HepG2 (cell line): ENCODE results near the gene ARFGEF2. TPM values are rescaled to one million over a fixed set of nuclear protein-coding genes. Genes with fewer than 3 reads are reported as not detected.

Experiments used
- ATAC-seq: fragments of 200-7000 bp; cut with Tn5 transposase; 3 replicates; pipeline ENCODE4 v1.9.1; 2020; ENCODE audit warnings: mild to moderate bottlenecking, moderate library complexity
- BruUV-seq: library from RNA; stranded (reverse); fragments of 400-500 nt; replicated peaks from 2 replicates; lab custom pipeline; 2021; lab: Mats Ljungman, UMichigan
- CTCF ChIA-PET: fragments of 300-600 bp; formaldehyde crosslinking; extraction: SDS; loops from one replicate; lab custom pipeline; 2021; ENCODE audit warnings: low total read pairs, inconsistent platforms, low intra/inter-chr PET ratio; lab: Yijun Ruan, JAX
- POLR2A ChIA-PET: fragments of 350-600 bp; sonication (Branson Sonifier 250); formaldehyde crosslinking; loops from one replicate; lab custom pipeline; 2020; ENCODE audit warnings: antibody characterized with exemption, inconsistent platforms; lab: Yijun Ruan, JAX
- DNase-seq: peaks from one replicate; pipeline ENCODE4 v3.0.0-alpha.2; 2015; ENCODE audit warnings: low spot score
- FAIRE-seq: peaks from 3 replicates; lab custom pipeline; 2011; peaks lifted over from hg19 to GRCh38; lab: Jason Lieb, UNC
- H2AFZ ChIP-seq: one replicate; pipeline ENCODE4 v1.6.1; 2011; ENCODE audit warnings: low read length, inconsistent platforms
- H3K27ac ChIP-seq: fragments of 300-600 bp; 3 replicates; pipeline ENCODE4 v1.8.0; 2011; ENCODE audit warnings: mixed run types, mild to moderate bottlenecking, mixed read lengths, low read length, inconsistent platforms; ENCODE audit not compliant: insufficient read depth; ENCODE audit errors: extremely low read length
- H3K27me3 ChIP-seq, 2 experiments: fragments of 200-600 bp in 1 of 2; 2 replicates in 1 of 2; 3 replicates in 1 of 2; pipeline versions ENCODE4 v1.6.0 to v1.8.0; 2011; ENCODE audit warnings: low read length in 2 of 2, mild to moderate bottlenecking in 2 of 2, moderate library complexity in 2 of 2, inconsistent platforms in 1 of 2; ENCODE audit not compliant: insufficient read depth in 2 of 2, control insufficient read depth in 1 of 2
- H3K36me3 ChIP-seq, 2 experiments: fragments of 200-600 bp in 1 of 2; replicated peaks in 1 of 2; 2 replicates in 1 of 2; 3 replicates in 1 of 2; pipeline versions ENCODE4 v1.5.1 to v1.8.0; 2011; ENCODE audit warnings: low read length in 2 of 2, inconsistent platforms in 1 of 2; ENCODE audit not compliant: insufficient read depth in 2 of 2, control insufficient read depth in 1 of 2
- H3K4me1 ChIP-seq: 2 replicates; pipeline ENCODE4 v1.5.1; 2012; ENCODE audit warnings: low read length, inconsistent platforms; ENCODE audit not compliant: insufficient read depth
- H3K4me2 ChIP-seq: 2 replicates; pipeline ENCODE4 v1.6.0; 2011; ENCODE audit warnings: low read depth, low read length, inconsistent platforms
- H3K4me3 ChIP-seq, 3 experiments: fragments of 200-600 bp in 1 of 3; sonication (generic), shearing (Covaris generic) in 1 of 3; replicated peaks in 1 of 3; 2 replicates each; pipeline ENCODE4 v1.5.1; 2011 to 2016; ENCODE audit warnings: low read length in 3 of 3, inconsistent platforms in 2 of 3, low read depth in 2 of 3, mild to moderate bottlenecking in 2 of 3, control low read depth in 1 of 3, mixed read lengths in 1 of 3; ENCODE audit not compliant: insufficient read depth in 1 of 3
- H3K79me2 ChIP-seq: one replicate; pipeline ENCODE4 v1.6.1; 2011; ENCODE audit warnings: low read length, inconsistent platforms; ENCODE audit not compliant: insufficient read depth
- H3K9ac ChIP-seq: 2 replicates; pipeline ENCODE4 v1.6.0; 2011; ENCODE audit warnings: mild to moderate bottlenecking, low read depth, low read length, inconsistent platforms; ENCODE audit not compliant: insufficient read depth
- H3K9me3 ChIP-seq: 2 replicates; pipeline ENCODE4 v1.5.1; 2012; ENCODE audit warnings: mild to moderate bottlenecking, low read length
- H4K20me1 ChIP-seq: 2 replicates; pipeline ENCODE4 v1.6.0; 2011; ENCODE audit warnings: inconsistent platforms, mild to moderate bottlenecking, low read length, moderate library complexity; ENCODE audit not compliant: insufficient read depth
- ARNT2 ChIP-seq: sonication (generic); formaldehyde crosslinking; IDR thresholded peaks from 2 replicates; pipeline ENCODE4 v1.8.0; 2022; ENCODE audit warnings: mild to moderate bottlenecking, low read depth, missing genetic modification reagents, moderate library complexity
- BRF2 ChIP-seq: sonication (generic); formaldehyde crosslinking; IDR thresholded peaks from 2 replicates; pipeline ENCODE4 v1.8.1; 2022; ENCODE audit warnings: mild to moderate bottlenecking, missing genetic modification reagents
- HOXA9 ChIP-seq: sonication (generic); formaldehyde crosslinking; IDR thresholded peaks from 2 replicates; pipeline ENCODE4 v1.8.1; 2022; ENCODE audit warnings: missing genetic modification reagents, mild to moderate bottlenecking, moderate library complexity, borderline replicate concordance
- KDM2A ChIP-seq: sonication (generic); formaldehyde crosslinking; IDR thresholded peaks from 2 replicates; pipeline ENCODE4 v1.4.0; 2020; ENCODE audit warnings: low read depth, missing genetic modification reagents, borderline replicate concordance
- MIER2 ChIP-seq: IDR thresholded peaks from 2 replicates; pipeline ENCODE4 v1.6.1; 2016; ENCODE audit warnings: missing biosample characterization, missing genetic modification reagents
- PRMT3 ChIP-seq: sonication (generic); formaldehyde crosslinking; IDR thresholded peaks from 2 replicates; pipeline ENCODE4 v1.8.1; 2022; ENCODE audit warnings: low read depth, mild to moderate bottlenecking, moderate library complexity, missing genetic modification reagents, borderline replicate concordance
- RBM22 ChIP-seq: fragments of 200-400 bp; formaldehyde crosslinking; optimal IDR thresholded peaks from 2 replicates; pipeline ENCODE3; 2017; ENCODE audit warnings: mild to moderate bottlenecking, low read length, moderate library complexity
- ZNF274 ChIP-seq: sonication (generic); formaldehyde crosslinking; IDR thresholded peaks from 2 replicates; pipeline ENCODE4 v1.5.1; 2020; ENCODE audit warnings: mild to moderate bottlenecking, missing genetic modification reagents
- ZXDC ChIP-seq: sonication (generic); formaldehyde crosslinking; IDR thresholded peaks from 2 replicates; pipeline ENCODE4 v1.5.0; 2020; ENCODE audit warnings: mild to moderate bottlenecking, missing genetic modification reagents
- WGBS: methylation state at CpG from one replicate; pipeline ENCODE4 v1.1.6; 2017; ENCODE audit warnings: low lambda C conversion rate; 5-methylcytosine and 5-hydroxymethylcytosine counted together
- in situ Hi-C: cut with HindIII; loops from 2 replicates; pipeline ENCODE4 v1.10.0; 2017; ENCODE audit warnings: low pct_unique_long_range_greater_than_20kb; ENCODE audit not compliant: extremely low pct_ligation_motif_present
- intact Hi-C: fragments of 100-400 bp; cut with micrococcal nuclease; formaldehyde crosslinking; loops from one replicate; pipeline ENCODE4 v1.10.0; 2022; ENCODE audit not compliant: unreplicated experiment
- polyA plus RNA-seq, 8 experiments: library from polyadenylated mRNA; depleted of rRNA in 3 of 8; stranded (reverse) in 7 of 8; unstranded in 1 of 8; fragments of >200 nt; fragmentation: Illumina TruSeq in 4 of 8; extraction: Trizol in 4 of 8; gene quantifications; 2 replicates each; pipeline versions ENCODE4 v1.2.1 to v1.2.3, GENCODE V29; 2011 to 2016; ENCODE audit warnings: low read depth in 4 of 8, missing spikeins in 1 of 8, mixed read lengths in 1 of 8; ENCODE audit not compliant: insufficient read depth in 1 of 8
- total RNA-seq, 5 experiments: library from RNA; depleted of rRNA; stranded (reverse); fragments of >200 nt; fragmentation: Illumina TruSeq; extraction: Trizol; gene quantifications; 2 replicates each; pipeline ENCODE4 v1.2.3, GENCODE V29; 2016; ENCODE audit warnings: low read depth in 1 of 5
- TF ChIP-seq, protein P1 (sequence below): sonication (generic); formaldehyde crosslinking; IDR thresholded peaks from 2 replicates; pipeline ENCODE4 v1.4.0; 2020; ENCODE audit warnings: missing genetic modification reagents, borderline replicate concordance
- TF ChIP-seq, protein P2 (sequence below): fragments of 450-650 bp; IDR thresholded peaks from 2 replicates; pipeline ENCODE4 v1.6.1; 2017
- TF ChIP-seq, protein P3 (sequence below): sonication (generic); formaldehyde crosslinking; IDR thresholded peaks from 2 replicates; pipeline ENCODE4 v1.9.0; 2022; ENCODE audit warnings: missing genetic modification reagents, mild to moderate bottlenecking, borderline replicate concordance

ARFGEF2 gene
- total and polyA plus RNA-seq, 2 of the 13 experiments (the other 11 are each of a cell fraction or from before 2014, with no cell fraction given), result 44.0 to 60.8 TPM

DNA sequence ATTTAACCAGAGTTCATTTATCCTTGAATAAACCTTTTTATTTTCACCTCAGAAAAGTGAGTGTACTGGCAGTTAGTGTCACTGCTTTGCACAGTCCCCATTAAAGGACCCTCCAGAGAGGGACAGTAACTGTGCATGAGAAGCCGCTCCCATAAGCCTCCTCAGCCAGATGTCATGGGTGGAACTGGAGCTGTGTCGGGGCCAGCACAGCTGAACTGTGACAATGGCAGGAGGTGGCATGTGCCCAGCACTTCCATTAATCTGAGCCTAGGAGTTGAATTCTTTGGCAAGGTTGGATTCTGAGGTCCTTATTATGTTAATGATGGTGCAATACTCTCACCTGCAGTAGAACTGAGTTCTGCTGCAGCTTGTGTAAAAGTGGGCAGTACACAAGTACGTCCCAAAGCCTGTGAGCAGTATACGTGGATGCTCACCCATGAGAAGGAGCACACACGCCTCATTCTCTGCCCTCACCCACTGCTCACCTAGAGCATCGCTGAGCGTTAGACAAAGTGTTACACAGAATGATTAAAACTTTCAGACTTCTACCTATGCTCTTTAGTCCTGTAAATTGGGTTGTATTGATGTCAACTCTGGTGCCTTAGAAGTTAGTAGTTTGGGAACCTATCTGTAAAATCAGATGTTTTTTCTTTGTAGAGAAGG, 112.7 kb downstream of the ARFGEF2 start:
- in situ Hi-C loops (no loop called here), intact Hi-C loops (no loop called here)
- Histone ChIP-seq H4K20me1 (no peaks in the 10 kb centered on the region), H3K4me3 (no peak overlapping the region), H3K9ac (no peak overlapping the region), H3K79me2 (no peaks in the 10 kb centered on the region), H3K4me2 (no peak overlapping the region), H3K27me3 (no peaks in the 10 kb centered on the region), H3K9me3 (no peaks in the 10 kb centered on the region), H3K36me3 (peaks cover 23 to 60% of the 10 kb centered on the region in 2 experiments), H2AFZ (no peak overlapping the region), H3K27ac (no peak overlapping the region), H3K4me1 (no peaks in the 10 kb centered on the region)
- POLR2A ChIA-PET, result no interaction called here
- BruUV-seq, result TSS peak; percentile 38
- DNase-seq, result no peak
- WGBS, result 96% methylated on average over 7 of the region's 7 CpGs
- CTCF ChIA-PET, result no interaction called here
- no peak for FAIRE-seq
- ATAC-seq, result peak; percentile 13; the same call in 2 of the 3 replicates
- TF ChIP-seq, protein P1, sequence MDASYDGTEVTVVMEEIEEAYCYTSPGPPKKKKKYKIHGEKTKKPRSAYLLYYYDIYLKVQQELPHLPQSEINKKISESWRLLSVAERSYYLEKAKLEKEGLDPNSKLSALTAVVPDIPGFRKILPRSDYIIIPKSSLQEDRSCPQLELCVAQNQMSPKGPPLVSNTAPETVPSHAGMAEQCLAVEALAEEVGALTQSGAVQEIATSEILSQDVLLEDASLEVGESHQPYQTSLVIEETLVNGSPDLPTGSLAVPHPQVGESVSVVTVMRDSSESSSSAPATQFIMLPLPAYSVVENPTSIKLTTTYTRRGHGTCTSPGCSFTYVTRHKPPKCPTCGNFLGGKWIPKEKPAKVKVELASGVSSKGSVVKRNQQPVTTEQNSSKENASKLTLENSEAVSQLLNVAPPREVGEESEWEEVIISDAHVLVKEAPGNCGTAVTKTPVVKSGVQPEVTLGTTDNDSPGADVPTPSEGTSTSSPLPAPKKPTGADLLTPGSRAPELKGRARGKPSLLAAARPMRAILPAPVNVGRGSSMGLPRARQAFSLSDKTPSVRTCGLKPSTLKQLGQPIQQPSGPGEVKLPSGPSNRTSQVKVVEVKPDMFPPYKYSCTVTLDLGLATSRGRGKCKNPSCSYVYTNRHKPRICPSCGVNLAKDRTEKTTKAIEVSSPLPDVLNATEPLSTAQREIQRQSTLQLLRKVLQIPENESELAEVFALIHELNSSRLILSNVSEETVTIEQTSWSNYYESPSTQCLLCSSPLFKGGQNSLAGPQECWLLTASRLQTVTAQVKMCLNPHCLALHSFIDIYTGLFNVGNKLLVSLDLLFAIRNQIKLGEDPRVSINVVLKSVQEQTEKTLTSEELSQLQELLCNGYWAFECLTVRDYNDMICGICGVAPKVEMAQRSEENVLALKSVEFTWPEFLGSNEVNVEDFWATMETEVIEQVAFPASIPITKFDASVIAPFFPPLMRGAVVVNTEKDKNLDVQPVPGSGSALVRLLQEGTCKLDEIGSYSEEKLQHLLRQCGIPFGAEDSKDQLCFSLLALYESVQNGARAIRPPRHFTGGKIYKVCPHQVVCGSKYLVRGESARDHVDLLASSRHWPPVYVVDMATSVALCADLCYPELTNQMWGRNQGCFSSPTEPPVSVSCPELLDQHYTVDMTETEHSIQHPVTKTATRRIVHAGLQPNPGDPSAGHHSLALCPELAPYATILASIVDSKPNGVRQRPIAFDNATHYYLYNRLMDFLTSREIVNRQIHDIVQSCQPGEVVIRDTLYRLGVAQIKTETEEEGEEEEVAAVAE (CRISPR knock-in tag), result no peak
- no peak for TF ChIP-seq KDM2A (CRISPR knock-in tag)
- TF ChIP-seq ZXDC (CRISPR knock-in tag), result 0 out of 2 replicates have a peak, but pooled peaks have one; percentile 25
- peak; percentile 79 for TF ChIP-seq RBM22
- TF ChIP-seq, protein P2, sequence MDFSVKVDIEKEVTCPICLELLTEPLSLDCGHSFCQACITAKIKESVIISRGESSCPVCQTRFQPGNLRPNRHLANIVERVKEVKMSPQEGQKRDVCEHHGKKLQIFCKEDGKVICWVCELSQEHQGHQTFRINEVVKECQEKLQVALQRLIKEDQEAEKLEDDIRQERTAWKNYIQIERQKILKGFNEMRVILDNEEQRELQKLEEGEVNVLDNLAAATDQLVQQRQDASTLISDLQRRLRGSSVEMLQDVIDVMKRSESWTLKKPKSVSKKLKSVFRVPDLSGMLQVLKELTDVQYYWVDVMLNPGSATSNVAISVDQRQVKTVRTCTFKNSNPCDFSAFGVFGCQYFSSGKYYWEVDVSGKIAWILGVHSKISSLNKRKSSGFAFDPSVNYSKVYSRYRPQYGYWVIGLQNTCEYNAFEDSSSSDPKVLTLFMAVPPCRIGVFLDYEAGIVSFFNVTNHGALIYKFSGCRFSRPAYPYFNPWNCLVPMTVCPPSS, result no peak
- TF ChIP-seq ARNT2 (CRISPR knock-in tag), result no peak
- TF ChIP-seq MIER2 (CRISPR knock-in tag), result no peak
- no peak for TF ChIP-seq ZNF274 (CRISPR knock-in tag)
- no peak for TF ChIP-seq BRF2
- TF ChIP-seq HOXA9, result no peak
- TF ChIP-seq PRMT3 (CRISPR knock-in tag), result no peak
- TF ChIP-seq, protein P3, sequence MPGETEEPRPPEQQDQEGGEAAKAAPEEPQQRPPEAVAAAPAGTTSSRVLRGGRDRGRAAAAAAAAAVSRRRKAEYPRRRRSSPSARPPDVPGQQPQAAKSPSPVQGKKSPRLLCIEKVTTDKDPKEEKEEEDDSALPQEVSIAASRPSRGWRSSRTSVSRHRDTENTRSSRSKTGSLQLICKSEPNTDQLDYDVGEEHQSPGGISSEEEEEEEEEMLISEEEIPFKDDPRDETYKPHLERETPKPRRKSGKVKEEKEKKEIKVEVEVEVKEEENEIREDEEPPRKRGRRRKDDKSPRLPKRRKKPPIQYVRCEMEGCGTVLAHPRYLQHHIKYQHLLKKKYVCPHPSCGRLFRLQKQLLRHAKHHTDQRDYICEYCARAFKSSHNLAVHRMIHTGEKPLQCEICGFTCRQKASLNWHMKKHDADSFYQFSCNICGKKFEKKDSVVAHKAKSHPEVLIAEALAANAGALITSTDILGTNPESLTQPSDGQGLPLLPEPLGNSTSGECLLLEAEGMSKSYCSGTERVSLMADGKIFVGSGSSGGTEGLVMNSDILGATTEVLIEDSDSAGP (CRISPR knock-in tag), result no peak
